Endothelial cell of umbilical vein (primary cell): ENCODE results near the gene CYP2F1. TPM values are rescaled to one million over a fixed set of nuclear protein-coding genes. Genes with fewer than 3 reads are reported as not detected.

Experiments used
- BruUV-seq: library from RNA; stranded (reverse); fragments of 400-500 nt; replicated peaks from 2 replicates; lab custom pipeline; 2021; lab: Mats Ljungman, UMichigan
- CTCF ChIA-PET: fragments of 300-600, 350-600 bp; sonication (Branson Sonifier 250); formaldehyde crosslinking; loops from one replicate; lab custom pipeline; 2021; ENCODE audit warnings: antibody characterized with exemption, inconsistent platforms; lab: Charles Lee
- POLR2A ChIA-PET: fragments of 300-600, 350-600 bp; sonication (Branson Sonifier 250); formaldehyde crosslinking; loops from one replicate; lab custom pipeline; 2021; ENCODE audit warnings: antibody characterized with exemption, inconsistent platforms; lab: Charles Lee
- DNase-seq: peaks from one replicate; pipeline ENCODE4 v3.0.0-alpha.2; 2011; ENCODE audit warnings: low read depth, low spot score
- FAIRE-seq: peaks from 2 replicates; lab custom pipeline; 2011; peaks lifted over from hg19 to GRCh38; lab: Jason Lieb, UNC
- H2AFZ ChIP-seq: 2 replicates; pipeline ENCODE4 v1.6.0; 2012; ENCODE audit warnings: low read depth, low read length, control low read depth, inconsistent platforms
- H3K27ac ChIP-seq: 2 replicates; pipeline ENCODE4 v1.5.1; 2011; ENCODE audit warnings: low read depth, mild to moderate bottlenecking, control low read depth, low read length, moderate library complexity; ENCODE audit not compliant: insufficient read depth
- H3K27me3 ChIP-seq, 2 experiments: 2 replicates each; pipeline versions ENCODE4 v1.6.0 to v1.6.1; 2011; ENCODE audit warnings: low read length in 2 of 2, mixed read lengths in 1 of 2; ENCODE audit not compliant: control insufficient read depth in 2 of 2, insufficient read depth in 2 of 2
- H3K36me3 ChIP-seq, 2 experiments: 2 replicates in 1 of 2; 3 replicates in 1 of 2; pipeline ENCODE4 v1.5.1; 2011; ENCODE audit warnings: low read length in 2 of 2, mild to moderate bottlenecking in 1 of 2, moderate library complexity in 1 of 2; ENCODE audit not compliant: control insufficient read depth in 2 of 2, insufficient read depth in 2 of 2; ENCODE audit errors: extremely low read depth in 1 of 2
- H3K4me1 ChIP-seq: 3 replicates; pipeline ENCODE4 v1.5.1; 2011; ENCODE audit warnings: mild to moderate bottlenecking, low read length; ENCODE audit not compliant: control insufficient read depth, insufficient read depth; ENCODE audit errors: extremely low read depth
- H3K4me2 ChIP-seq: 2 replicates; pipeline ENCODE4 v1.6.1; 2011; ENCODE audit warnings: low read length, control low read depth, mixed read lengths; ENCODE audit not compliant: insufficient read depth
- H3K4me3 ChIP-seq, 3 experiments: fragments of 200-600 bp in 1 of 3; sonication (generic), shearing (Covaris generic) in 1 of 3; replicated peaks in 1 of 3; 2 replicates each; pipeline ENCODE4 v1.5.1; 2011 to 2016; ENCODE audit warnings: control low read depth in 3 of 3, low read length in 3 of 3, mild to moderate bottlenecking in 2 of 3, inconsistent platforms in 1 of 3, low read depth in 1 of 3, moderate library complexity in 1 of 3; ENCODE audit not compliant: insufficient read depth in 1 of 3
- H3K79me2 ChIP-seq: 2 replicates; pipeline ENCODE4 v1.6.0; 2012; ENCODE audit warnings: low read length, inconsistent platforms; ENCODE audit not compliant: control insufficient read depth, insufficient read depth
- H3K9ac ChIP-seq: replicated peaks from 2 replicates; pipeline ENCODE3; 2011; ENCODE audit warnings: low read length, control low read depth; ENCODE audit not compliant: insufficient read depth; ENCODE audit errors: extremely low read depth
- H3K9me1 ChIP-seq: replicated peaks from 3 replicates; pipeline ENCODE4 v1.6.0; 2011; ENCODE audit warnings: mild to moderate bottlenecking, low read length; ENCODE audit not compliant: control insufficient read depth, insufficient read depth; ENCODE audit errors: extremely low read depth
- H3K9me3 ChIP-seq: replicated peaks from 2 replicates; pipeline ENCODE4 v1.5.1; 2012; ENCODE audit warnings: low read length, inconsistent platforms; ENCODE audit not compliant: control insufficient read depth, insufficient read depth
- H4K20me1 ChIP-seq: replicated peaks from 2 replicates; pipeline ENCODE3; 2011; ENCODE audit warnings: mild to moderate bottlenecking, low read length; ENCODE audit not compliant: control insufficient read depth, insufficient read depth; ENCODE audit errors: extremely low read depth
- FOS ChIP-seq: IDR thresholded peaks from 2 replicates; pipeline ENCODE4 v1.6.1; 2011; ENCODE audit warnings: mild to moderate bottlenecking, low read length, moderate library complexity, borderline replicate concordance; ENCODE audit not compliant: insufficient read depth
- GATA2 ChIP-seq: IDR thresholded peaks from 2 replicates; pipeline ENCODE4 v1.7.0; 2011; ENCODE audit warnings: low read depth, mild to moderate bottlenecking, moderate library complexity, mixed read lengths, low read length; ENCODE audit not compliant: insufficient read length, insufficient read depth
- POLR2A ChIP-seq: IDR thresholded peaks from 2 replicates; pipeline ENCODE4 v1.6.1; 2012; ENCODE audit warnings: low read depth, mild to moderate bottlenecking, control low read depth, low read length
- dilution Hi-C: fragments of 300-500 bp; cut with MboI; formaldehyde crosslinking; loops from one replicate; pipeline ENCODE4 v1.15.0; 2019; ENCODE audit warnings: low sequenced_read_pairs; ENCODE audit not compliant: extremely low pct_ligation_motif_present
- intact Hi-C: fragments of 100-400 bp; cut with micrococcal nuclease; formaldehyde crosslinking; loops from one replicate; pipeline ENCODE4 v1.10.0; 2022
- polyA plus RNA-seq, 4 experiments: library from polyadenylated mRNA; depleted of rRNA in 3 of 4; stranded (reverse) in 3 of 4; unstranded in 1 of 4; fragments of >200 nt; gene quantifications; 2 replicates each; pipeline versions ENCODE4 v1.2.1 to v1.2.3, GENCODE V29; 2011 to 2012; ENCODE audit warnings: missing spikeins in 1 of 4
- total RNA-seq: library from RNA; stranded (reverse); gene quantifications from 2 replicates; pipeline ENCODE4 v1.2.3, GENCODE V29; 2021

Gene CYP2F1
- total and polyA plus RNA-seq, 2 donors (not counting 3 experiments of a cell fraction or from before 2014, with no cell fraction given), result not detected

- no peaks in the 10 kb centered on the region for H3K9me1 ChIP-seq
- TF ChIP-seq POLR2A (no peak), FOS (peak; percentile 16), GATA2 (no peak)
- peak overlapping the region; percentile 49 for H2AFZ ChIP-seq
- FAIRE-seq, result peak; percentile 21
- no peak overlapping the region for H3K4me3 ChIP-seq
- H3K4me1 ChIP-seq, result peaks cover 5% of the 10 kb centered on the region
- ChIA-PET POLR2A (interaction anchor here (0.6 kb wide), 1 partner anchor 75 kb away, joined by 4 read pairs; no protein-coding TSS in a partner anchor), CTCF (interaction anchor here (1.4 kb wide), 1 partner anchor 16 kb away, joined by 3 read pairs; no protein-coding TSS in a partner anchor)
- H3K9ac ChIP-seq, result no peak overlapping the region
- H3K36me3 ChIP-seq, result no peaks in the 10 kb centered on the region
- H4K20me1 ChIP-seq, result no peaks in the 10 kb centered on the region
- no peaks in the 10 kb centered on the region for H3K9me3 ChIP-seq
- dilution Hi-C loops, result no loop called here
- H3K79me2 ChIP-seq, result no peaks in the 10 kb centered on the region
- no peaks in the 10 kb centered on the region for H3K27me3 ChIP-seq
- intact Hi-C loops, result no loop called here
- DNase-seq, result no peak
- BruUV-seq, result no TSS peak
- H3K4me2 ChIP-seq, result no peak overlapping the region
- no peak overlapping the region for H3K27ac ChIP-seq
These were observed 61.9 kb downstream of the CYP2F1 start for GRCh38 chr19:41175801-41176777.

Other genes with a start within 250 kb of the CYP2F1 start
- not detected in 2 replicates for gene CYP2A7, start 232.2 kb upstream of the CYP2F1 start, total RNA-seq
- gene CYP2A7, start 232.2 kb upstream of the CYP2F1 start, polyA plus RNA-seq, result not detected in 2 replicates
- gene CYP2B6, start 123.2 kb upstream of the CYP2F1 start, total RNA-seq, result not detected in 2 replicates
- gene CYP2B6, start 123.2 kb upstream of the CYP2F1 start, polyA plus RNA-seq, result not detected in 2 replicates
- not detected in 2 replicates for gene CYP2A13, start 26.0 kb upstream of the CYP2F1 start, total RNA-seq
- gene CYP2A13, start 26.0 kb upstream of the CYP2F1 start, polyA plus RNA-seq, result not detected in 2 replicates
- 1.6 and 4.5 TPM in 2 replicates for gene CYP2S1, start 78.8 kb downstream of the CYP2F1 start, total RNA-seq
- gene CYP2S1, start 78.8 kb downstream of the CYP2F1 start, polyA plus RNA-seq, result 0.98 and 1.0 TPM in 2 replicates
- gene AXL, start 104.8 kb downstream of the CYP2F1 start, total RNA-seq, result 151 and 172 TPM in 2 replicates
- gene AXL, start 104.8 kb downstream of the CYP2F1 start, polyA plus RNA-seq, result 86.9 and 89.8 TPM in 2 replicates
- 261 TPM in 2 replicates for gene HNRNPUL1, start 149.9 kb downstream of the CYP2F1 start, total RNA-seq
- gene HNRNPUL1, start 149.9 kb downstream of the CYP2F1 start, polyA plus RNA-seq, result 80.5 and 83.2 TPM in 2 replicates
- gene CCDC97, start 195.7 kb downstream of the CYP2F1 start, total RNA-seq, result 24.2 and 27.2 TPM in 2 replicates
- gene CCDC97, start 195.7 kb downstream of the CYP2F1 start, polyA plus RNA-seq, result 19.7 and 20.7 TPM in 2 replicates
- 250 and 294 TPM in 2 replicates for gene TGFB1, start 239.5 kb downstream of the CYP2F1 start, total RNA-seq
- gene TGFB1, start 239.5 kb downstream of the CYP2F1 start, polyA plus RNA-seq, result 57.7 and 64.4 TPM in 2 replicates
- 12.2 and 13.6 TPM in 2 replicates for gene B9D2, start 249.7 kb downstream of the CYP2F1 start, total RNA-seq
- gene B9D2, start 249.7 kb downstream of the CYP2F1 start, polyA plus RNA-seq, result 23.9 and 28.4 TPM in 2 replicates